Measurements from ENCODE around the gene SCN11A. TPM values are rescaled to one million over a fixed set of nuclear protein-coding genes. Genes with fewer than 3 reads are reported as not detected.
A peak's percentile ranks its signal among the peaks of the same experiment; 100 is the strongest.
"Not testable (repeated sequence)": the region's sequence is repeated elsewhere in the genome, so short reads cannot be mapped to it uniquely, and the experiment has no call there.

Gene SCN11A
- total RNA-seq, 4 donors from 2014 or later: 0.03 to 0.10 (median 0.04) TPM; not detected in 1

DNA sequence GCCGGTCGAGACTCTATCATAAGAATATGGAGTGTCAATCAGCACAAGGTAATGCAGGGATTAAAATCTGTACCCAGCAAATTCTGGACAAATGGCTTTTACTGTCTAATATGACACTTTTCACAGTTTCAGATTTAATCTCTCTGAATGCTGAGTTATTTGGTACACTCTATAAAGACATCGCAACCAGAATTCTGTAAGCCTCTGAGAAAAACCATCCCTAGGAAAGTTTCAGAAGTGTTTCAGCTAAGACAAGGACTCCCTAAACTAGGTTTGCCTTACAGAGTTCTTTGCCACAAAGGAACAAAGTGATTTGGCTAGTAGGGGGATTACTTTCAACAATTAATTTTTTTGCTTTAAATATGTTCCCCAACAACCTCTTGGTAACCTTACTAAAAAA, 11.4 kb upstream of the SCN11A start:
- TF ChIP-seq, protein P1, sequence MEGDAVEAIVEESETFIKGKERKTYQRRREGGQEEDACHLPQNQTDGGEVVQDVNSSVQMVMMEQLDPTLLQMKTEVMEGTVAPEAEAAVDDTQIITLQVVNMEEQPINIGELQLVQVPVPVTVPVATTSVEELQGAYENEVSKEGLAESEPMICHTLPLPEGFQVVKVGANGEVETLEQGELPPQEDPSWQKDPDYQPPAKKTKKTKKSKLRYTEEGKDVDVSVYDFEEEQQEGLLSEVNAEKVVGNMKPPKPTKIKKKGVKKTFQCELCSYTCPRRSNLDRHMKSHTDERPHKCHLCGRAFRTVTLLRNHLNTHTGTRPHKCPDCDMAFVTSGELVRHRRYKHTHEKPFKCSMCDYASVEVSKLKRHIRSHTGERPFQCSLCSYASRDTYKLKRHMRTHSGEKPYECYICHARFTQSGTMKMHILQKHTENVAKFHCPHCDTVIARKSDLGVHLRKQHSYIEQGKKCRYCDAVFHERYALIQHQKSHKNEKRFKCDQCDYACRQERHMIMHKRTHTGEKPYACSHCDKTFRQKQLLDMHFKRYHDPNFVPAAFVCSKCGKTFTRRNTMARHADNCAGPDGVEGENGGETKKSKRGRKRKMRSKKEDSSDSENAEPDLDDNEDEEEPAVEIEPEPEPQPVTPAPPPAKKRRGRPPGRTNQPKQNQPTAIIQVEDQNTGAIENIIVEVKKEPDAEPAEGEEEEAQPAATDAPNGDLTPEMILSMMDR (IDR thresholded peaks at IDR 0.05): no peak
- TF ChIP-seq POLR2A (IDR thresholded peaks at IDR 0.05): no peak
- DNase-seq (ENCODE audit: low spot score in 2 of 2): no peak
- intact Hi-C loops (cut with DNase I; ENCODE audit: low total_unique reads): no loop called here
- no peak overlapping the region for H3K4me3 ChIP-seq (ENCODE audit: low read depth, poor library complexity, severe bottlenecking)
- whole genome bisulfite sequencing, 2 donors: 75 to 84% methylated on average over 3 of the region's 3 CpGs

DNA sequence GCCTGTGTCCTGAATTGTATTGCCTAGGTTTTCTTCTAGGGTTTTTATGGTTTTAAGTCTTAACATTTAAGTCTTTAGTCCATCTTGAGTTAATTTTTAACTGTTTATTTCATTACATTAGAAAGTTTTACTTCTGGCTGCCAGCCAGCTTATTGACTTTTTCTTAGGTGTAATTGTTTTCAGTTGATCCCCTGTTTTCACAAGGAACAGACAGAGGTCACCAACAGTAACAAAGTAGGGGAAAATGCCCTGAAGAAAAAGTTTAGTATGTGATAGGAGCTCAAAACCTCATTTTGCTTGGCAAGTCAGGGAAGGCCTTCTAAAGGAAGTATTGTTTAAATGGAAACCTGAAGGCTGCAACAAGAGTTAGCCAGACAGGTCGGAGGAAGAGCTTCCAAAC, 10.4 kb upstream of the SCN11A start:
- intact Hi-C loops (cut with DNase I; ENCODE audit: low total_unique reads): no loop called here
- 44 to 80% methylated on average over 1 of the region's 1 CpG for WGBS, 2 donors
- no peak overlapping the region for H3K4me3 ChIP-seq (ENCODE audit: low read depth, poor library complexity, severe bottlenecking)
- DNase-seq (ENCODE audit: low spot score in 2 of 2): no peak
- TF ChIP-seq, protein P1 (IDR thresholded peaks at IDR 0.05): no peak
- TF ChIP-seq POLR2A (IDR thresholded peaks at IDR 0.05): no peak

DNA sequence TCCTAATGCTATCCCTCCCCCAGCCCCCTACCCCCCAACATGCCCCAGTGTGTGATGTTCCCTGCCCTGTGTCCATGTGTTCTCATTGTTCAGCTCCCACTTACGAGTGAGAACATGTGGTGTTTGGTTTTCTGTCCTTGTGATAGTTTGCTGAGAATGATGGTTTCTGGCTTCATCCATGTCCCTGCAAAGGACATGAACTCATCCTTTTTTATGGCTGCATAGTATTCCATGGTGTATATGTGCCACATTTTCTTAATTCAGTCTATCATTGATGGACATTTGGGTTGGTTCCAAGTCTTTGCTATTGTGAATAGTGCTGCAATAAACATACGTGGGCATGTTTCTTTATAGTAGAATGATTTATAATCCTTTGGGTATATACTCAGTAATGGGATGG, 9.5 kb upstream of the SCN11A start:
- H3K4me3 ChIP-seq (ENCODE audit: low read depth, poor library complexity, severe bottlenecking); intact Hi-C loops (cut with DNase I; ENCODE audit: low total_unique reads); DNase-seq (ENCODE audit: low spot score in 2 of 2): not testable (repeated sequence)
- WGBS, 2 donors: 88 to 93% methylated on average over 2 of the region's 2 CpGs

DNA sequence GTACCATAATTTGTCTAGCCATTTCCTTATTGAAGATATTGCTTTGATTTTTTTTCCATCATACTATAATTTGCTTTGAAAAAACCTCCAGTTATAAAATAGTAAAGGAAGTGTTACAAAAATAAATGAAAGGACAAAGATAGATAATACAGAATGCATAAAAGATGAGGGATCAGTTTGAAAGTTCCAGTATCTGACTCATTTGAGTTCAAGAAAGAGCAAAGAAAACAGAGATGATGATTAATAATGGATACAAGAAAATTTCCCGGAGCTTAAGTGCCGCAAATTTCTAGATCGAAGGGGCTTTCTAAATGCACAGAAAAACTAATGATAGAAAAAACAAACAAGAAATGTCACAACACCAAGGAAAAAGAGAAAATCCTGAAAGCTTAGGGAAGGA, 4.4 kb upstream of the SCN11A start:
- TF ChIP-seq, protein P1 (IDR thresholded peaks at IDR 0.05): no peak
- TF ChIP-seq POLR2A (IDR thresholded peaks at IDR 0.05): no peak
- no peak overlapping the region for H3K4me3 ChIP-seq (ENCODE audit: low read depth, poor library complexity, severe bottlenecking)
- WGBS, 2 donors: 80 to 94% methylated on average over 3 of the region's 3 CpGs
- intact Hi-C loops (cut with DNase I; ENCODE audit: low total_unique reads): no loop called here
- no peak for DNase-seq (ENCODE audit: low spot score in 2 of 2)

DNA sequence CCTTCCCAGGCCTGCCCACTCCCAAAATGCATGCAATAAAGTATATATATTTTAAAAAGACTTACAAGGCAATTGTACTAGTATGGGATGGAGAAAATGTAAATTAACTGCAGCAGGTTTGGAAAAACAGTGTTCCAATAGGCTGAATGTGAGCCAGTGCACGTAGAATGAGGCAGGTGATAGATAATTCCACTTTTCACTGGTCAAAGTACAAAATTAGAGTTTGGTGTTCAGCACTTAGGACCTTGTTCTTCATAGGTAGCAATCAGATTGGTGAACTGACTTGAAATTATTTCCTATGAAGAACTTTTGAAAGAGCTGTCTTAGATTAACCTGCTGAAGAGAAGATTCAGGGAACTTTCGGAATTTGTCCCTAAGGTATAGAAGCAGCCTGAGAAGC, 2.0 kb upstream of the SCN11A start:
- no peak overlapping the region for H3K4me3 ChIP-seq (ENCODE audit: low read depth, poor library complexity, severe bottlenecking)
- 86 to 92% methylated on average over 2 of the region's 2 CpGs for WGBS, 2 donors
- intact Hi-C loops (cut with DNase I; ENCODE audit: low total_unique reads): no loop called here
- DNase-seq (ENCODE audit: low spot score in 2 of 2): no peak
- no peak for TF ChIP-seq POLR2A (IDR thresholded peaks at IDR 0.05)
- TF ChIP-seq, protein P1 (IDR thresholded peaks at IDR 0.05): no peak

DNA sequence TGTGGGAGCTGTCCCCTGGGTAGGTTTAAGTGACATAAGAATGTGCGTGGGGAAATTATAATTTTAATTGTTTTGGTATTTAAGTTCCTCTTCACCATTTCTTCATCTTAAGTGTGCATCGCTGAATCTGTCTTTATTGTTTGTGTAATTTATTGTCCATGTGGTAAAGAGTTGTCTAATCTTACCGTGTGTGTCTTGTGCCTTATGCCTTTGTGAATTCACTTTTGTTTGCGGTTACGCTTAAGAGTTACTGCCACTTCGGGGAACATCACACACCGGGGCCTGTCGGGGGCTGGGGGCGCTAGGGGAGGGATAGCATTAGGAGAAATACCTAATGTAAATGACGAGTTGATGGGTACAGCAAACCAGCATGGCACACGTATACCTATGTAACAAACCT, 839 bp upstream of the SCN11A start:
- no peak for DNase-seq (ENCODE audit: low spot score in 2 of 2)
- 0 to 2% methylated on average over 11 of the region's 11 CpGs for WGBS, 2 donors
- H3K4me3 ChIP-seq (ENCODE audit: low read depth, poor library complexity, severe bottlenecking): peak overlapping the region; percentile 89
- intact Hi-C loops (cut with DNase I; ENCODE audit: low total_unique reads): no loop called here
- TF ChIP-seq, protein P1 (IDR thresholded peaks at IDR 0.05): no peak
- no peak for TF ChIP-seq POLR2A (IDR thresholded peaks at IDR 0.05)

Measured in lower leg skin (tissue), 4 donors.